RPMI7951 (cell line): ENCODE measurements around the gene NOS3. TPM values are rescaled to one million over a fixed set of nuclear protein-coding genes. Genes with fewer than 3 reads are reported as not detected.
"Not testable (repeated sequence)": the region's sequence is repeated elsewhere in the genome, so short reads cannot be mapped to it uniquely, and the experiment has no call there.

Experiments used
- DNase-seq: peaks from one replicate; pipeline ENCODE4 v3.0.0-alpha.2; 2012; ENCODE audit warnings: low read depth
- total RNA-seq: library from RNA; depleted of rRNA; stranded (reverse); fragments of >200 nt; shearing (Covaris generic); gene quantifications from 2 replicates; pipeline ENCODE4 v1.2.3, GENCODE V29; 2014

NOS3 gene
- total RNA-seq, 1 experiment from 2014 or later = 0.12 TPM

GRCh38 chr7:151038951-151039849 is 48.4 kb downstream of the NOS3 start:
- peak; percentile 99 for DNase-seq

DNA sequence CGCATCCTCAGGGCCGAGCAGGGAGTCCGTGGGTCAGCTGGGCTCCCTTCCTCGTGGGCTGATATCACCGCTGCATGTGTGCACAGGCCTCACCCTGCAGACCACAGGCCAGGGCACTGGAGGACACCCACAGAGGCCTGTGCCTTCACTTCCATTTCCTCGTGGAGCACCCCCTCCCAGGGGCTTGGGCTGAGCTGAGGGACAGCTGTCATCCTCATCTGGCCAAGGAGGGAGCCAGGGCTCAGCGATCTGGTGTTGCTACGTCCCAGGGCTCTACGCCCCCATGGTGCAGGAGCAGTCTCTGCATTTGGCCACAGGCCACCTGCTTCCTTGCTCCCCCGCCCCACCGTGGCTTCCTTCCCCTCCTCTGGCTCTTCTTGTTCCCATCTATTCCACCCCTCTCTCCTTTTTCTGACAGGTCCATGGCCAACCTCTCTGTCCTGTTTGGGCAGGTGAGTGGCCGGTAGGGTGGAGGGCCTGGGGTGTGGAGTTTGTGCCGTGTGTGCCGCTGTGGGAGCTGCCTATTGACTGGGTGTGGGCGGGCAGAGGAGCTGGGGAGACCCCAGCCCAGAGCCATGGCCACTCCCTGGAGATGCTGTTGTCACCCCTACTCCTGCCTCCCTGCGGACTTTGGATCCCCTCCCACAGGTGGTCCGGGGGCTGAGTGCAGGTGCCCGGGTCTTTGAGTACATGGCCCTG is 49.2 kb downstream of the NOS3 start:
- no peak for DNase-seq

DNA sequence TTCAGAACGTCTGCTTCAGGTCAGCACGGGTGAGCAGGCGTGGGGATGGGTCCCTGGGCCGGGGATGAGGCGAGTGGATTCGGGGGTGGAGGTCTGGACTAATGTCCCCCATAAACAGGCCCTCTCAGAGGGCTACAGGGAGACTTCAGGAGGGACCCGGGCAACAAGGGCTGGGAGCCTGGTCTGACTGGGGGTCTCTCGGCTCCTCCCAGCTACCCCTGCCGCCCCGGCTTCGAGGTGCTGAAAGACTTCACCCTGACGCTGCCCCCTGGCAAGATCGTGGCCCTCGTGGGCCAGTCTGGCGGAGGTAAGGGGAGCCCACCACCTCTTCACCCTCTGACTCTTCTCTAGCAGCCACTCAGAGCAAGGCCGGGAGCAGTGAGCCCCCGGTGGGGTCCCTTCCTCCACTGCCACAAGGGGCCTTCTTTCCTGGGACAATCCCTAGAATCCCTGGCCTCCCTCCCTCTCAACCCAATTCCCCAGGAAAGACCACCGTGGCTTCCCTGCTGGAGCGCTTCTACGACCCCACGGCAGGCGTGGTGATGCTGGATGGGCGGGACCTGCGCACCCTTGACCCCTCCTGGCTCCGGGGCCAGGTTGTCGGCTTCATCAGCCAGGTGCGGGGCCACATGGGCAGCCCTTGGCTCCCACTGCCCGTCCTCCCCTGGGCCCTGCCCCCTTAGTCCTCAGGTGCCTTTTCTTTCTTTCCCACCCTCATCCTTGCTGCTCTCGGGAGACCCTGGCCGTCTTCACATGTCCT is 50.0 kb downstream of the NOS3 start:
- no peak for DNase-seq

- DNase-seq = not testable (repeated sequence)
Observed at GRCh38 chr7:151043449-151043848, 52.6 kb downstream of the NOS3 start.

DNA sequence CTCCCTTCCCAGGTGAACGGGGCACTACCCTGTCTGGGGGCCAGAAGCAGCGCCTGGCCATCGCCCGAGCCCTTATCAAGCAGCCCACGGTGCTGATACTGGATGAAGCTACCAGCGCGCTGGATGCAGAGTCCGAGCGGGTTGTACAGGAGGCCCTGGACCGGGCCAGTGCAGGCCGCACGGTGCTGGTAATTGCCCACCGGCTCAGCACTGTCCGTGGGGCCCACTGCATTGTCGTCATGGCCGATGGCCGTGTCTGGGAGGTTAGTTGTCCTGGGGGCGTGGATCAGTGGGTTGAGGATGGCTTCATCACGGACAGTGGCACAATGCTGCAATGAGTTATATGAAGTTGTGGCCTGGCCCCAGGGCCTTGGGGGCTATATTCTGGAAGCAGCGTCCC is 53.1 kb downstream of the NOS3 start:
- DNase-seq = no peak

GRCh38 chr7:151045262-151045661 is 54.4 kb downstream of the NOS3 start:
- DNase-seq = no peak

DNA sequence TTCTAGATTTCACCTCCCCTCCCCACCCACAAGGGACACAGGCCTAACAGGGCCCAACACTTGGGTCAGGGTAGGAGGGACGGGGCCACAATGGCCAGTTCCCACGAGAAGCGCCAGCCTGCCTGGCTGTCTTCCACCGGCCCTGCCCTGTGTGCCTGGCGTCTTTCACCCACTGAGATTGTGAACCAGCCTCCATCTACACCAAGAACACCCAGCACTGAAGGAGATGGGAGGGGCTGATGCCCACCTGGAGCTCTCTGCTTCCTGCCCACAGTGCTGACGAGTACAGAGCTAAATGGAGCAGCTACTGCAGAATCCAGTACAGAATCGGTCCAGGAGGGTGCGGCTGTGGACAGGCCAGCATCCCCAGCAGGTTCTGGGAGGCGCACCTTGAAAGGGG is 55.1 kb downstream of the NOS3 start:
- DNase-seq = no peak

GRCh38 chr7:151046603-151047573 is 56.1 kb downstream of the NOS3 start:
- peak; percentile 98 for DNase-seq

DNA sequence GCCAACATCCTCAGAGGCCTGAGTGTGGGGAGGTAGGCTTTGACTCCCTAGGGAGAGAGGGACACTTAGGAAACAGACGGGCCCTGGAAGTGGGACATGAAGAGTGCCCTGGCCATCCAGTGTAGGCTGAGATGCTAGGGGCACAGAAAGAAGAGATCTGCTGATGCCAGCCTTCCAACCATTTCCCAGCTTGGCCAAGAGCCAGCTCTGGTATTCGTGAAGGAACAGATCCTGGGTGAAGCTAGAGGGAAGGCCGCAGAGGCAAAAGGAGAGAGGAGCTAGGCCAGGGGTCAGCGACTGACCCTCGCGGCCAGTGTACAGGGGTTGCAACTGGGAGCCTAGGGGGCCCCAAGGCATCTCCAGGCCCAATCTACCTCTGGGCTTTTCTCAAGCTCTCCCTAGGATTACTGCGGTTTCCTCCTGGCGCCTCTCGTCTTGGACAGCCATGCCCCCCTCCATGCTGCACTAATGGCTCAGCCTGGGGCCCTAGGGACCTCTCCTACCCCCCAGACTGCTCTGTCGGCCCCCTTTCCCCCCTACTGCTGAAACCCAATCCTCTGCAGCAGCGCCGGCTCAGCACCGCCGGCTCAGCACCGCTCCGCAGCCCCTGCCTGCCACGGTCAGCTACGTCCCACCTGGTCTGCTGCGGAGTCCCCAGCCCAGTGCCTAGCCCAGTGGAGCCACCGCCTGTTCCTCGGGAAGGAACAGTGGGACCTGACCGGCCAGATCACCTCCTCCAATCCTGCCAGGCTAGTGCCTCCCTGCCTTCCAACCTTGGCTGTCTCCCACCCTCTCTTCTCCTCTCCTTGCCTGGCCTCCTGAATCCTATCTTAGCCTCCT is 57.4 kb downstream of the NOS3 start, which contains the start of gene ASIC3:
Gene ASIC3 (plus strand): TSS at position 556 of the 840 bp plus-strand sequence. CDS start 355 bp downstream, outside the sequence.
- DNase-seq = no peak

DNA sequence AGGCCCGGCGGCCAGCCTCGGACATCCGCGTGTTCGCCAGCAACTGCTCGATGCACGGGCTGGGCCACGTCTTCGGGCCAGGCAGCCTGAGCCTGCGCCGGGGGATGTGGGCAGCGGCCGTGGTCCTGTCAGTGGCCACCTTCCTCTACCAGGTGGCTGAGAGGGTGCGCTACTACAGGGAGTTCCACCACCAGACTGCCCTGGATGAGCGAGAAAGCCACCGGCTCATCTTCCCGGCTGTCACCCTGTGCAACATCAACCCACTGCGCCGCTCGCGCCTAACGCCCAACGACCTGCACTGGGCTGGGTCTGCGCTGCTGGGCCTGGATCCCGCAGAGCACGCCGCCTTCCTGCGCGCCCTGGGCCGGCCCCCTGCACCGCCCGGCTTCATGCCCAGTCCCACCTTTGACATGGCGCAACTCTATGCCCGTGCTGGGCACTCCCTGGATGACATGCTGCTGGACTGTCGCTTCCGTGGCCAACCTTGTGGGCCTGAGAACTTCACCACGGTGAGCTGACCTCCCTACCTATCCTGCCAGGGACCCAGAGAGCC is 58.2 kb downstream of the NOS3 start:
- no peak for DNase-seq

- DNase-seq = peak; percentile 67
Observed at GRCh38 chr7:151051108-151051507, 60.3 kb downstream of the NOS3 start.

DNA sequence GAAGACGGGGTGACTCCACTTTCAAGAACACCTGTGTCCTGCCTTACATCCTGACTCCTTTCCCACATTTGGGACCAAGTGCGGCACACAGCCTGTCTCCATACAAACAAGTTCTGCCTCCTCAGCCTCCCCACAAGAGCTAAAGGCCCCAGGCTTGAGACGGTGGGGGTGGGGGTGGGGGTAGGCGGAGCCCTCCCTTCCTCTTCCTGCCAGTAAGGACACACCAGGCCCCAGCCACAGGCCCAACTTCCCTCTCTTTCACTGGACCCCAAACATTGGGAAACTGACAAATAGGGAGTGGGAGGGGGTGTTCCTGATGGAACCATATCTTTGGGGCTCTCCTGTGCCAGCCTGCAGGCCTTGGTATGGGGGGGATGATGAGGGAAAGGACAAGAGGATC is 62.3 kb downstream of the NOS3 start:
- DNase-seq = no peak

GRCh38 chr7:151053751-151054150 is 62.9 kb downstream of the NOS3 start:
- no peak for DNase-seq

GRCh38 chr7:151056283-151056665 is 65.5 kb downstream of the NOS3 start:
- DNase-seq = no peak

- no peak for DNase-seq
Observed at GRCh38 chr7:151056666-151057505, 66.1 kb downstream of the NOS3 start.

- no peak for DNase-seq
Observed at GRCh38 chr7:151057506-151057988, 66.7 kb downstream of the NOS3 start, which contains the start of gene CDK5. CDK5 (minus strand) TSS chr7:151057897; CDS start chr7:151057848, 49 bp downstream.

- peak; percentile 100 for DNase-seq
Observed at GRCh38 chr7:151057989-151058780, 67.4 kb downstream of the NOS3 start.
